C4-2B (cell line): Measurements from ENCODE around the gene PTMA.
"Not testable (repeated sequence)": the region's sequence is repeated elsewhere in the genome, so short reads cannot be mapped to it uniquely, and the experiment has no call there.

Source experiments
- ZFX ChIP-seq: fragments of 450-650 bp; IDR thresholded peaks from 2 replicates; pipeline ENCODE4 v1.6.1; 2017
- TF ChIP-seq, protein P1 (sequence below): fragments of 450-650 bp; conservative IDR thresholded peaks from 2 replicates; pipeline ENCODE4 v1.5.1; 2017; ENCODE audit warnings: mild to moderate bottlenecking

DNA sequence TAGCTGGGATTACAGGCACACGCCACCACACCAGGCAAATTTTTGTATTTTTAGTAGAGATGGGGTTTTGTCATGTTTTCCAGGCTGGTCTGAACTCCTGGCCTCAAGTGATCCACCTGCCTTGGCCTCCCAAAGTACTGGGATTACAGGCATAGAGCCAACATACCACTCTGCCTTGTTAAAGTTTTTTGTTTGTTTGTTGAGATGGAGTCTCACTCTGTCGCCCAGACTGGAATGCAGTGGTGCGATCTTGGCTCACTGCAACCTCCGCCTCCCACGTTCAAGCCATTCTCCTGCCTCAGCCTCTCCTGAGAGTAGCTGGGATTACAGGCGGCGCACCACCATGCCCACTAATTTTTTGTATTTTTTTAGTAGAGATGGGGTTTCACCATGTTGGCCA is 48.3 kb upstream of the PTMA start:
- TF ChIP-seq, protein P1, sequence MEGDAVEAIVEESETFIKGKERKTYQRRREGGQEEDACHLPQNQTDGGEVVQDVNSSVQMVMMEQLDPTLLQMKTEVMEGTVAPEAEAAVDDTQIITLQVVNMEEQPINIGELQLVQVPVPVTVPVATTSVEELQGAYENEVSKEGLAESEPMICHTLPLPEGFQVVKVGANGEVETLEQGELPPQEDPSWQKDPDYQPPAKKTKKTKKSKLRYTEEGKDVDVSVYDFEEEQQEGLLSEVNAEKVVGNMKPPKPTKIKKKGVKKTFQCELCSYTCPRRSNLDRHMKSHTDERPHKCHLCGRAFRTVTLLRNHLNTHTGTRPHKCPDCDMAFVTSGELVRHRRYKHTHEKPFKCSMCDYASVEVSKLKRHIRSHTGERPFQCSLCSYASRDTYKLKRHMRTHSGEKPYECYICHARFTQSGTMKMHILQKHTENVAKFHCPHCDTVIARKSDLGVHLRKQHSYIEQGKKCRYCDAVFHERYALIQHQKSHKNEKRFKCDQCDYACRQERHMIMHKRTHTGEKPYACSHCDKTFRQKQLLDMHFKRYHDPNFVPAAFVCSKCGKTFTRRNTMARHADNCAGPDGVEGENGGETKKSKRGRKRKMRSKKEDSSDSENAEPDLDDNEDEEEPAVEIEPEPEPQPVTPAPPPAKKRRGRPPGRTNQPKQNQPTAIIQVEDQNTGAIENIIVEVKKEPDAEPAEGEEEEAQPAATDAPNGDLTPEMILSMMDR: not testable (repeated sequence)
- TF ChIP-seq ZFX: not testable (repeated sequence)
